Measurements from ENCODE around the gene TMEM150C.

The TMEM150C gene

DNA sequence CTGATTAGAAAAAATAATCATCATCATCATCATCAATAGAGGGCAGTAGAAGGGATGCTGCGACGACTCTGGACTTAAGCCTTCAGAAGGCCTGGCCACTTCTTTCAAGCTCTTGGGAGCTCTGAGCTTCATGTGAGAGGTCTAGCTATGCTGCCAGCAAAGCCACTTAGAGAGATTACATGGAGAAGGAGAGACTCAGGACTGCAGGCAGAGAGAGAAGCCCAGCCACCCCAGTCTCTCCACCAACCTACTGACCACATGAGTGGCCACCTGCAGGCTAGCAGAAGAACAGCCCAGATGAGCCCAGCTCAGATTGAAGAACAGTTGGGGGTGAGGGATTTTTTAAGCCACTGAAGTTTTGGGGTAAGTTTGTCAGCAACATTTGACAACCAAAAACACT is 17.1 kb upstream of the TMEM150C start:
- ChIA-PET CTCF (interaction anchor here (0.6 kb wide), 1 partner anchor 204 kb away, joined by 3 read pairs; no protein-coding TSS in a partner anchor), POLR2A (ENCODE audit: low non-redundant PET) (no interaction called here)
- H3K27ac ChIP-seq: no peak overlapping the region
- DNase-seq (ENCODE audit: low spot score): no peak
- TF ChIP-seq, protein P1, sequence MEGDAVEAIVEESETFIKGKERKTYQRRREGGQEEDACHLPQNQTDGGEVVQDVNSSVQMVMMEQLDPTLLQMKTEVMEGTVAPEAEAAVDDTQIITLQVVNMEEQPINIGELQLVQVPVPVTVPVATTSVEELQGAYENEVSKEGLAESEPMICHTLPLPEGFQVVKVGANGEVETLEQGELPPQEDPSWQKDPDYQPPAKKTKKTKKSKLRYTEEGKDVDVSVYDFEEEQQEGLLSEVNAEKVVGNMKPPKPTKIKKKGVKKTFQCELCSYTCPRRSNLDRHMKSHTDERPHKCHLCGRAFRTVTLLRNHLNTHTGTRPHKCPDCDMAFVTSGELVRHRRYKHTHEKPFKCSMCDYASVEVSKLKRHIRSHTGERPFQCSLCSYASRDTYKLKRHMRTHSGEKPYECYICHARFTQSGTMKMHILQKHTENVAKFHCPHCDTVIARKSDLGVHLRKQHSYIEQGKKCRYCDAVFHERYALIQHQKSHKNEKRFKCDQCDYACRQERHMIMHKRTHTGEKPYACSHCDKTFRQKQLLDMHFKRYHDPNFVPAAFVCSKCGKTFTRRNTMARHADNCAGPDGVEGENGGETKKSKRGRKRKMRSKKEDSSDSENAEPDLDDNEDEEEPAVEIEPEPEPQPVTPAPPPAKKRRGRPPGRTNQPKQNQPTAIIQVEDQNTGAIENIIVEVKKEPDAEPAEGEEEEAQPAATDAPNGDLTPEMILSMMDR (conservative IDR thresholded peaks at IDR 0.05; ENCODE audit: low read depth): no peak

DNA sequence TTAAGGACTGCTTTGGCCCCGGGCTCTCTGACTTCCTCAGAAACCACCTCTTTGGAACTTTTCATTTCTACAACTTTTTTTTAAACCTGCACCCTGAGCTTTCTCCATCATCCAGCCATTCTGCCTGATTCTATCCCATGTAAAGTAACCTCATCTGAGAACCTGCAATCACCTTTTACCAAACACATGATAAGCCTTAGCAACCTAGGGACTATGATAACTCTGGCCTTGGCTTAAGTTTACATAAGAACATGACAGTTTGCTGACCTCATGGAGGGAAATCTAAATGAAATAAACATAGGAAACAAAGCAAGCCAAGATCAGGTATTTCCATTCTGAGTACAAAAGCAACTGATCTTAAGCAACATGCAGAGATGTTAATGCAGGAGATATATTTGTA is 15.7 kb upstream of the TMEM150C start:
- no peak overlapping the region for H3K27ac ChIP-seq
- ChIA-PET POLR2A (ENCODE audit: low non-redundant PET) (no interaction called here), CTCF (no interaction called here)
- no peak for DNase-seq (ENCODE audit: low spot score)
- TF ChIP-seq, protein P1 (conservative IDR thresholded peaks at IDR 0.05; ENCODE audit: low read depth): no peak

DNA sequence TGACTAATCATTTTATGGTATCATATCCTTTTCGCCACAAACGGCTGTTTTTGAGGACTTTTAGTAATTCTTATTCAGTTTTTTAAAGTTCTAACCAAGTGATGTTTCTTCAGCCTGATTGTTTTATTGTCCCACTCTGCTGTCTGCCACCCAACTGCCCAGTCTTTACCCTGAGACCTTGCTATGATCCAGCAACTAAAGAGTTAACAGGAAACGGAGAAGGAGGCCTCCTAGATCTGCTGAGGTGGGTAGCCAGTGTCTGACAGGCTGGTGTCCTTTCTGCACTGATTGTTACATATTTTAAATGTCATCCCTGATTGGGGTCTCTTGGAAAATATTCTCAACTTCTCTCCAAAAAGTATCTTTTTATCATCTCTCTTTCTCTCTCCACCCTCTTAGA is 7.9 kb upstream of the TMEM150C start:
- TF ChIP-seq, protein P1 (conservative IDR thresholded peaks at IDR 0.05; ENCODE audit: low read depth): no peak
- H3K27ac ChIP-seq: no peak overlapping the region
- CTCF ChIA-PET: interaction anchor here (0.9 kb wide), 1 partner anchor 29 kb away, joined by 3 read pairs; no protein-coding TSS in a partner anchor
- DNase-seq (ENCODE audit: low spot score): no peak
- POLR2A ChIA-PET (ENCODE audit: low non-redundant PET): no interaction called here

DNA sequence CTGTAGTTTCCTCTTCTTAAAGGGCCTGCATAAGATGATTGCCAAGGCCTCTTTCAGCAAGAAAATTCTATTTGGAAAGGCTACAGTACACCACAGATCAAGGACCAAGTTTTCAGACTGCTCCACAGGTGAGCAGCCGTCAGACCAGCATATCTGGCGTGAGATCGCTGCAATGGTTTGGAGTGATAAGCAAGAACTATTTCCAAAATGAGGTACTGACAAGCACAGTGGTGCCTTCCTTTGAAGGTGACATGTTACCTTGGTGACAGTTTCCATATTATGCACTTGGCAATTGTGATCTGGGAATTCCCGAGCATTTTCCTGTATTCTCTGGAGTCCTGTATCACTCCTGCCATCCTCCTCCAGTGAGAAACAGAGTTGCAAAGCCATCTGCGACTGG is 7.3 kb upstream of the TMEM150C start:
- no peak overlapping the region for H3K27ac ChIP-seq
- ChIA-PET CTCF (no interaction called here), POLR2A (ENCODE audit: low non-redundant PET) (no interaction called here)
- no peak for DNase-seq (ENCODE audit: low spot score)
- TF ChIP-seq, protein P1 (conservative IDR thresholded peaks at IDR 0.05; ENCODE audit: low read depth): no peak

DNA sequence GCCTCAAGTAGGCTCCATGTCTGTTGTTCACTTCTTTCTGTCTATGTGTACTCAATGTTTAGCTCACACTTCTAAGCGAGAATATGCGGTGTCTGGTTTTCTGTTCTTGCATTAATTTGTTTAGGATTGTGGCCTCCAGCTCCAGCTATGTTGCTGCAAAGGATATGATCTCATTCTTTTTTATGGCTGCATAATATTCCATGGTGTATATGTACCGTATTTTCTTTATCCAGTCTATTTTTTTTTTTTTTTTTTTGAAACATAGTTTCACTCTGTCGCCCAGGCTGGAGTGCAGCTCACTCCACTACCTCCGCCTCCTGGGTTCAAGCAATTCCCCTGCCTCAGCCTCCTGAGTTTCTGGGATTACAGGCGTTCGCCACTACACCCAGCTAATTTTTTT is 5.7 kb upstream of the TMEM150C start:
- DNase-seq (ENCODE audit: low spot score): no peak
- no peak overlapping the region for H3K27ac ChIP-seq
- ChIA-PET CTCF (no interaction called here), POLR2A (ENCODE audit: low non-redundant PET) (no interaction called here)
- TF ChIP-seq, protein P1 (conservative IDR thresholded peaks at IDR 0.05; ENCODE audit: low read depth): no peak

DNA sequence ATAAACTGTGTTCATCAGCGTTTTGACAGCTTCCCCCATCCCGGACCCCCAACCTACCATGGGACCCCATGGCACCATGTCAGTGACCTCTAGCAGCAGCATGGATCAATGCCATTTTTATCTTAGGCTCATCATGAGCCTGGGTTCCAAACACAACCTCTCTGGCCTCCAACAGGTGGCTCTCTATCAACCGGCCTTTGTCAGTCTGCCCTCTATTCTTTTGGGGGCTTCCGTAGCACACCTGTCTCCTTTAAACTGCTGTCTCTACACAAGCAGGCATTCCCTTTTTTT is 721 bp upstream of the TMEM150C start:
- CTCF ChIA-PET: no interaction called here
- TF ChIP-seq, protein P1 (conservative IDR thresholded peaks at IDR 0.05; ENCODE audit: low read depth): no peak
- no peak for DNase-seq (ENCODE audit: low spot score)
- POLR2A ChIA-PET (ENCODE audit: low non-redundant PET): no interaction called here
- H3K27ac ChIP-seq: no peak overlapping the region

All from RWPE1 (cell line).